Measurements from ENCODE around the gene TECR. TPM values are rescaled to one million over a fixed set of nuclear protein-coding genes. Genes with fewer than 3 reads are reported as not detected.
"Not testable (repeated sequence)": the region's sequence is repeated elsewhere in the genome, so short reads cannot be mapped to it uniquely, and the experiment has no call there.

Gene TECR
- total and polyA plus RNA-seq, 7 donors = 77.8 to 209 (median 136) TPM

- Histone ChIP-seq H3K36me3 (ENCODE audit: insufficient read depth in 1 of 2, low read depth in 1 of 2) (no peaks in the 10 kb centered on the region), H3K27ac (no peak overlapping the region), H3K27me3 (ENCODE audit: insufficient read depth in 3 of 3, low read length in 2 of 3) (peaks cover 0 to 2% (median 0%) of the 10 kb centered on the region in 3 donors), H3K4me1 (no peaks in the 10 kb centered on the region), H3K9me3 (no peaks in the 10 kb centered on the region), H3K4me3 (no peak overlapping the region)
- intact Hi-C loops (cut with DNase I) = no loop called here
- 81 to 90% (median 83%) methylated on average over 4 of the region's 4 CpGs for WGBS, 3 donors
- DNase-seq (no peak), ATAC-seq (no peak)
- TF ChIP-seq CTCF (IDR thresholded peaks at IDR 0.05) = no peak
Measured at GRCh38 chr19:14612657-14613056, 83.3 kb downstream of the TECR start.

GRCh38 chr19:14613399-14614098 lies 84.2 kb downstream of the TECR start:
- intact Hi-C loops (cut with DNase I); H3K9me3 ChIP-seq; H3K4me1 ChIP-seq; ATAC-seq; H3K36me3 ChIP-seq (ENCODE audit: insufficient read depth in 1 of 2, low read depth in 1 of 2); DNase-seq; H3K27me3 ChIP-seq (ENCODE audit: insufficient read depth in 3 of 3, low read length in 2 of 3); H3K4me3 ChIP-seq; H3K27ac ChIP-seq: not testable (repeated sequence)
- 71 to 74% (median 72%) methylated on average over 14 of the region's 14 CpGs for WGBS, 3 donors

GRCh38 chr19:14614099-14614412 lies 84.7 kb downstream of the TECR start:
- no peaks in the 10 kb centered on the region for H3K36me3 ChIP-seq (ENCODE audit: insufficient read depth in 1 of 2, low read depth in 1 of 2)
- H3K4me1 ChIP-seq = no peaks in the 10 kb centered on the region
- ATAC-seq (no peak), DNase-seq (no peak)
- intact Hi-C loops (cut with DNase I) = no loop called here
- H3K27me3 ChIP-seq (ENCODE audit: insufficient read depth in 3 of 3, low read length in 2 of 3) = peaks cover 0 to 2% (median 0%) of the 10 kb centered on the region in 3 donors
- no peak overlapping the region for H3K27ac ChIP-seq
- WGBS, 3 donors = 48 to 53% (median 50%) methylated on average over 4 of the region's 4 CpGs
- H3K4me3 ChIP-seq = no peak overlapping the region
- TF ChIP-seq CTCF (IDR thresholded peaks at IDR 0.05) = no peak
- H3K9me3 ChIP-seq = peaks cover 4% of the 10 kb centered on the region

Other genes starting within 250 kb of the TECR start
- 10 to 100 TPM; 20.8 to 57.6 (median 40.1) TPM for gene ADGRE5, start 148.2 kb upstream of the TECR start, total RNA-seq
- gene ADGRE5, start 148.2 kb upstream of the TECR start, polyA plus RNA-seq = 10 to 100 TPM; 15.6 to 40.2 (median 28.5) TPM
- 10 to 100 TPM; 14.8 to 32.4 (median 26.6) TPM for gene DDX39A, start 110.3 kb upstream of the TECR start, total RNA-seq
- 10 to 100 TPM; 38.7 to 93.0 (median 45.3) TPM for gene DDX39A, start 110.3 kb upstream of the TECR start, polyA plus RNA-seq
- 100 to 1,000 TPM in 2 of 4 donors, 10 to 100 TPM in 2; 61.1 to 136 (median 102) TPM for gene PKN1, start 96.3 kb upstream of the TECR start, total RNA-seq
- 10 to 100 TPM; 40.7 to 69.2 (median 62.9) TPM for gene PKN1, start 96.3 kb upstream of the TECR start, polyA plus RNA-seq
- under 1 TPM in 2 of 4 donors, not detected in 2; 0.15 to 0.25 TPM for gene PTGER1, start 54.2 kb upstream of the TECR start, total RNA-seq
- under 1 TPM; 0.05 to 0.10 (median 0.08) TPM for gene PTGER1, start 54.2 kb upstream of the TECR start, polyA plus RNA-seq
- gene GIPC1, start 33.5 kb upstream of the TECR start, total RNA-seq = 10 to 100 TPM; 37.9 to 45.3 (median 43.2) TPM
- gene GIPC1, start 33.5 kb upstream of the TECR start, polyA plus RNA-seq = 10 to 100 TPM; 45.3 to 63.5 (median 50.8) TPM
- 100 to 1,000 TPM in 1 of 4 donors, 10 to 100 TPM in 3; 32.6 to 105 (median 42.6) TPM for gene DNAJB1, start 11.2 kb upstream of the TECR start, total RNA-seq
- gene DNAJB1, start 11.2 kb upstream of the TECR start, polyA plus RNA-seq = 10 to 100 TPM; 20.8 to 32.0 (median 24.4) TPM
- gene NDUFB7, start 42.5 kb downstream of the TECR start, total RNA-seq = 100 to 1,000 TPM; 216 to 306 (median 287) TPM
- 100 to 1,000 TPM; 488 to 805 (median 716) TPM for gene NDUFB7, start 42.5 kb downstream of the TECR start, polyA plus RNA-seq
- not detected for gene CLEC17A, start 53.5 kb downstream of the TECR start, total RNA-seq
- under 1 TPM in 2 of 3 donors, not detected in 1; 0.03 to 0.04 TPM for gene CLEC17A, start 53.5 kb downstream of the TECR start, polyA plus RNA-seq
- under 1 TPM in 2 of 4 donors, not detected in 2; 0.11 to 0.27 TPM for gene ADGRE3, start 145.2 kb downstream of the TECR start, total RNA-seq
- gene ADGRE3, start 145.2 kb downstream of the TECR start, polyA plus RNA-seq = not detected
- 1 to 10 TPM; 6.8 to 9.7 (median 8.5) TPM for gene ZNF333, start 160.5 kb downstream of the TECR start, total RNA-seq
- 10 to 100 TPM in 2 of 3 donors, 1 to 10 TPM in 1; 6.9 to 16.0 (median 10.2) TPM for gene ZNF333, start 160.5 kb downstream of the TECR start, polyA plus RNA-seq
- under 1 TPM; 0.56 to 0.96 (median 0.79) TPM for gene ADGRE2, start 249.0 kb downstream of the TECR start, total RNA-seq
- under 1 TPM; 0.12 to 0.19 (median 0.13) TPM for gene ADGRE2, start 249.0 kb downstream of the TECR start, polyA plus RNA-seq